ENCODE data around the gene MAP1LC3B2.

- TF ChIP-seq CTCF (IDR thresholded peaks at IDR 0.05), result no peak
- no peak for TF ChIP-seq POLR2A (IDR thresholded peaks at IDR 0.05)
Measured at GRCh38 chr12:116583129-116583694, 24.0 kb downstream of the MAP1LC3B2 start.
